Measurements from ENCODE around the gene SAT1.

The SAT1 gene

DNA sequence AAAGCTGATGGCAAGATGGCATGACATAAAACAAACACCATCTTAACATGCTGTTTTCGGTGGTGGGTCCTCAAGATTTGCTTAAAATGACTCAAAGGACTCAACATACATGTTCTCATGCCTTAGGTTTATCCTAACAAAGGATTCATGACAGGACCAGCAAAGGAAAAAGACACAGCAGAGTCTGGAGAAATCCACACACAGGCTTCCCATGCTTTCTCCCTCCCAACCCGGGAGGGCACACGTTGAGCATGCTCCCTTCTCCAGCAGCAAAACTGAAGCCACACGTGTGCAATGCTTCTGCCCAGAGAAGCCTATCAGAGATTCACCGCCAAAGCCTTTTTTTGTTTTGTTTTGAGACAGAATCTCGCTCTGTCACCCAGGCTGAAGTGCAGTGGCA is 39.9 kb downstream of the SAT1 start:
- no peaks in the 10 kb centered on the region for H3K9me3 ChIP-seq (ENCODE audit: control insufficient read depth, low read length)
- no peak overlapping the region for H3K4me3 ChIP-seq (ENCODE audit: extremely low read depth, insufficient read depth, low read length, poor library complexity, severe bottlenecking)
- H3K36me3 ChIP-seq (ENCODE audit: control insufficient read depth, insufficient read depth, low read length) = no peaks in the 10 kb centered on the region
- H3K27ac ChIP-seq (ENCODE audit: low read depth, low read length, severe bottlenecking) = no peak overlapping the region
- no peaks in the 10 kb centered on the region for H3K4me1 ChIP-seq (ENCODE audit: control insufficient read depth, insufficient read depth, low read length, poor library complexity, severe bottlenecking)
- 84 to 93% methylated on average over 5 of the region's 6 CpGs for WGBS, 2 experiments (ENCODE audit: insufficient coverage in 2 of 2)

- no peak overlapping the region for H3K4me3 ChIP-seq (ENCODE audit: extremely low read depth, insufficient read depth, low read length, poor library complexity, severe bottlenecking)
- no peaks in the 10 kb centered on the region for H3K4me1 ChIP-seq (ENCODE audit: control insufficient read depth, insufficient read depth, low read length, poor library complexity, severe bottlenecking)
- H3K27ac ChIP-seq (ENCODE audit: low read depth, low read length, severe bottlenecking) = no peak overlapping the region
- H3K36me3 ChIP-seq (ENCODE audit: control insufficient read depth, insufficient read depth, low read length) = no peaks in the 10 kb centered on the region
- no peaks in the 10 kb centered on the region for H3K9me3 ChIP-seq (ENCODE audit: control insufficient read depth, low read length)
Measured at GRCh38 chrX:23825675-23826074, 42.7 kb downstream of the SAT1 start.

DNA sequence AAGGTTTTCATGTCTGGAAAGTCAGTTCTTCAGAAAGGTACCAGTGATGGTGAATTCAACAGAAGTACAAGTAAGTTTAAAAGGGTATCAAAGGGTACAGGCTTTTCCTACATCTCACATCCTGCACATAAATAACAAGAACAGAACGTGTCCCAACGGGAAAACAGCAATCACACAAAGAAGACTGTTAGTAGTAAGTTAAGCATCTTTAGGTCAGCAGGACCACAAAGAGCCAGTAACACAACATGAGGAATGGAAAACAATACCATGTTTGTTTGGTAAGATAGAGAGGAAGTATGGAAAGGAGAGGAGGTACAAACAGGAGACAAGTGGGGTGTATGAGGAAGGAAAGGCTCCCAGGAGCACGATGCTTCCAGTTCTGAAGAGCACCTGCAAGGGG is 43.2 kb downstream of the SAT1 start:
- H3K27ac ChIP-seq (ENCODE audit: low read depth, low read length, severe bottlenecking) = no peak overlapping the region
- no CpG with 5 or more reads among the region's 3 CpGs for WGBS, 2 experiments (ENCODE audit: insufficient coverage in 2 of 2)
- H3K4me1 ChIP-seq (ENCODE audit: control insufficient read depth, insufficient read depth, low read length, poor library complexity, severe bottlenecking) = no peaks in the 10 kb centered on the region
- H3K36me3 ChIP-seq (ENCODE audit: control insufficient read depth, insufficient read depth, low read length) = no peaks in the 10 kb centered on the region
- H3K9me3 ChIP-seq (ENCODE audit: control insufficient read depth, low read length) = no peaks in the 10 kb centered on the region
- no peak overlapping the region for H3K4me3 ChIP-seq (ENCODE audit: extremely low read depth, insufficient read depth, low read length, poor library complexity, severe bottlenecking)

- Histone ChIP-seq H3K27ac (ENCODE audit: low read depth, low read length, severe bottlenecking) (no peak overlapping the region), H3K36me3 (ENCODE audit: control insufficient read depth, insufficient read depth, low read length) (no peaks in the 10 kb centered on the region), H3K4me3 (ENCODE audit: extremely low read depth, insufficient read depth, low read length, poor library complexity, severe bottlenecking) (no peak overlapping the region), H3K9me3 (ENCODE audit: control insufficient read depth, low read length) (no peaks in the 10 kb centered on the region), H3K4me1 (ENCODE audit: control insufficient read depth, insufficient read depth, low read length, poor library complexity, severe bottlenecking) (no peaks in the 10 kb centered on the region)
Measured at GRCh38 chrX:23826653-23827052, 43.7 kb downstream of the SAT1 start.

- no peaks in the 10 kb centered on the region for H3K9me3 ChIP-seq (ENCODE audit: control insufficient read depth, low read length)
- no peaks in the 10 kb centered on the region for H3K4me1 ChIP-seq (ENCODE audit: control insufficient read depth, insufficient read depth, low read length, poor library complexity, severe bottlenecking)
- H3K27ac ChIP-seq (ENCODE audit: low read depth, low read length, severe bottlenecking) = no peak overlapping the region
- no peaks in the 10 kb centered on the region for H3K36me3 ChIP-seq (ENCODE audit: control insufficient read depth, insufficient read depth, low read length)
- no peak overlapping the region for H3K4me3 ChIP-seq (ENCODE audit: extremely low read depth, insufficient read depth, low read length, poor library complexity, severe bottlenecking)
- 100% methylated on average over 1 of the region's 5 CpGs; no CpG with 5 or more reads in 1 of the 2 experiments for WGBS, 2 experiments (ENCODE audit: insufficient coverage in 2 of 2)
Measured at GRCh38 chrX:23828881-23829280, 45.9 kb downstream of the SAT1 start.

DNA sequence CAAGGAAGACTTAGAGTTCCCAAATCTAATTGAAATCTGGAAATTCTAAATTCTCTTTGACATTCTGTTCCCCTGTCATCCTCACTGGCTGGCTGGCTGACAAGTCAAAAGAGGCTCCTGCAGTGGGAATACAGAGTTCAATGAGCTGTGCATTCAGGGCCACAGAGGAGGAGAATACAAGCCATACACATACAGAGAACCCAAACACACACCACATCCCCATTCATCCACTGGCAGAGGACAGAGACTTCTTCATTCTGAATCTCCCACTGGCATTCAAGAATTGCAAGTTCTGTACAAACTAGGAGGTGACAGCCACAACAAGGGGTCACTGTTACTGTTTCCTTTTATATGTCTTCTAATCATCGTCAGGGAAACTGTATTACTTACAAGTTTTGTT is 49.7 kb downstream of the SAT1 start:
- Histone ChIP-seq H3K4me1 (ENCODE audit: control insufficient read depth, insufficient read depth, low read length, poor library complexity, severe bottlenecking) (no peaks in the 10 kb centered on the region), H3K4me3 (ENCODE audit: extremely low read depth, insufficient read depth, low read length, poor library complexity, severe bottlenecking) (no peak overlapping the region), H3K36me3 (ENCODE audit: control insufficient read depth, insufficient read depth, low read length) (no peaks in the 10 kb centered on the region), H3K27ac (ENCODE audit: low read depth, low read length, severe bottlenecking) (no peak overlapping the region), H3K9me3 (ENCODE audit: control insufficient read depth, low read length) (no peaks in the 10 kb centered on the region)
- WGBS, 2 experiments (ENCODE audit: insufficient coverage in 2 of 2) = no CpG with 5 or more reads among the region's 1 CpG
